ENCODE results near the gene CYP4F22.
"Not testable (repeated sequence)": the region's sequence is repeated elsewhere in the genome, so short reads cannot be mapped to it uniquely, and the experiment has no call there.

DNA sequence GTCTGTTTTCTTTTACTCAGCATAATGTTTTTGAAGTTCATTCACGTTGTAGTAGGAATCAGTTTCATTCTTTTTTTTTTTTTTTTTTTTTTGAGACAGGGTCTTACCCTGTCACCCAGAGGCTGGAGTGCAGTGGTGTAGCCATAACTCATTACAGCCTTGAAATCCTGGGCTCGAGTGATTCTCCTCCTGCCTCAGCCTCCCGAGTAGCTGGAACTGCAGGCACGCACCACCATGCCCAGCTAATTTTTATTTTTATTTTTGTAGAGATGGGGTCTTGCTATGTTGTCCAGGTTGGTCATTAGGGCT is 25.2 kb downstream of the CYP4F22 start:
- TF ChIP-seq EZH2 (IDR thresholded peaks at IDR 0.05); TCF7L2 (IDR thresholded peaks at IDR 0.05; ENCODE audit: borderline replicate concordance, extremely low read depth, insufficient read depth, insufficient read length): not testable (repeated sequence)
- TF ChIP-seq, protein P1, sequence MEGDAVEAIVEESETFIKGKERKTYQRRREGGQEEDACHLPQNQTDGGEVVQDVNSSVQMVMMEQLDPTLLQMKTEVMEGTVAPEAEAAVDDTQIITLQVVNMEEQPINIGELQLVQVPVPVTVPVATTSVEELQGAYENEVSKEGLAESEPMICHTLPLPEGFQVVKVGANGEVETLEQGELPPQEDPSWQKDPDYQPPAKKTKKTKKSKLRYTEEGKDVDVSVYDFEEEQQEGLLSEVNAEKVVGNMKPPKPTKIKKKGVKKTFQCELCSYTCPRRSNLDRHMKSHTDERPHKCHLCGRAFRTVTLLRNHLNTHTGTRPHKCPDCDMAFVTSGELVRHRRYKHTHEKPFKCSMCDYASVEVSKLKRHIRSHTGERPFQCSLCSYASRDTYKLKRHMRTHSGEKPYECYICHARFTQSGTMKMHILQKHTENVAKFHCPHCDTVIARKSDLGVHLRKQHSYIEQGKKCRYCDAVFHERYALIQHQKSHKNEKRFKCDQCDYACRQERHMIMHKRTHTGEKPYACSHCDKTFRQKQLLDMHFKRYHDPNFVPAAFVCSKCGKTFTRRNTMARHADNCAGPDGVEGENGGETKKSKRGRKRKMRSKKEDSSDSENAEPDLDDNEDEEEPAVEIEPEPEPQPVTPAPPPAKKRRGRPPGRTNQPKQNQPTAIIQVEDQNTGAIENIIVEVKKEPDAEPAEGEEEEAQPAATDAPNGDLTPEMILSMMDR (IDR thresholded peaks at IDR 0.05 in 2 of 3, conservative IDR thresholded peaks at IDR 0.05 in 1 of 3; ENCODE audit: borderline replicate concordance in 1 of 3, insufficient read depth in 1 of 3, low read depth in 2 of 3, low read length in 2 of 3): not testable (repeated sequence)
- TF ChIP-seq, protein P2, sequence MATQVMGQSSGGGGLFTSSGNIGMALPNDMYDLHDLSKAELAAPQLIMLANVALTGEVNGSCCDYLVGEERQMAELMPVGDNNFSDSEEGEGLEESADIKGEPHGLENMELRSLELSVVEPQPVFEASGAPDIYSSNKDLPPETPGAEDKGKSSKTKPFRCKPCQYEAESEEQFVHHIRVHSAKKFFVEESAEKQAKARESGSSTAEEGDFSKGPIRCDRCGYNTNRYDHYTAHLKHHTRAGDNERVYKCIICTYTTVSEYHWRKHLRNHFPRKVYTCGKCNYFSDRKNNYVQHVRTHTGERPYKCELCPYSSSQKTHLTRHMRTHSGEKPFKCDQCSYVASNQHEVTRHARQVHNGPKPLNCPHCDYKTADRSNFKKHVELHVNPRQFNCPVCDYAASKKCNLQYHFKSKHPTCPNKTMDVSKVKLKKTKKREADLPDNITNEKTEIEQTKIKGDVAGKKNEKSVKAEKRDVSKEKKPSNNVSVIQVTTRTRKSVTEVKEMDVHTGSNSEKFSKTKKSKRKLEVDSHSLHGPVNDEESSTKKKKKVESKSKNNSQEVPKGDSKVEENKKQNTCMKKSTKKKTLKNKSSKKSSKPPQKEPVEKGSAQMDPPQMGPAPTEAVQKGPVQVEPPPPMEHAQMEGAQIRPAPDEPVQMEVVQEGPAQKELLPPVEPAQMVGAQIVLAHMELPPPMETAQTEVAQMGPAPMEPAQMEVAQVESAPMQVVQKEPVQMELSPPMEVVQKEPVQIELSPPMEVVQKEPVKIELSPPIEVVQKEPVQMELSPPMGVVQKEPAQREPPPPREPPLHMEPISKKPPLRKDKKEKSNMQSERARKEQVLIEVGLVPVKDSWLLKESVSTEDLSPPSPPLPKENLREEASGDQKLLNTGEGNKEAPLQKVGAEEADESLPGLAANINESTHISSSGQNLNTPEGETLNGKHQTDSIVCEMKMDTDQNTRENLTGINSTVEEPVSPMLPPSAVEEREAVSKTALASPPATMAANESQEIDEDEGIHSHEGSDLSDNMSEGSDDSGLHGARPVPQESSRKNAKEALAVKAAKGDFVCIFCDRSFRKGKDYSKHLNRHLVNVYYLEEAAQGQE (IDR thresholded peaks at IDR 0.05; ENCODE audit: low read depth): not testable (repeated sequence)

All from HCT116 (cell line).